HCT116 (cell line): ENCODE data around the gene CRACR2A. TPM values are rescaled to one million over a fixed set of nuclear protein-coding genes. Genes with fewer than 3 reads are reported as not detected.

Experiments used
- ATAC-seq: fragments of 200-7000 bp; cut with Tn5 transposase; 2 replicates; pipeline ENCODE4 v1.9.1; 2020; ENCODE audit warnings: mild to moderate bottlenecking, moderate library complexity
- BruUV-seq: library from RNA; stranded (reverse); fragments of 400-500 nt; replicated peaks from 2 replicates; lab custom pipeline; 2021; lab: Mats Ljungman, UMichigan
- CTCF ChIA-PET: fragments of 300-600 bp; sonication (Branson Sonifier 250); formaldehyde crosslinking; loops from one replicate; lab custom pipeline; 2021; ENCODE audit warnings: antibody characterized with exemption; lab: Charles Lee
- POLR2A ChIA-PET: fragments of 300-600, 350-600 bp; sonication (Branson Sonifier 250); formaldehyde crosslinking; loops from one replicate; lab custom pipeline; 2021; ENCODE audit warnings: antibody characterized with exemption; lab: Charles Lee
- RAD21 ChIA-PET, 2 experiments: fragments of 300-600 bp; sonication (Branson Sonifier 250); formaldehyde crosslinking; loops; one replicate each; lab custom pipeline; 2023; ENCODE audit warnings: low total read pairs in 2 of 2; ENCODE audit not compliant: uncharacterized antibody in 2 of 2, unreplicated experiment in 2 of 2, low non-redundant PET in 1 of 2; lab: Charles Lee
- DNase-seq: peaks from one replicate; pipeline ENCODE4 v3.0.0-alpha.2; 2010; ENCODE audit warnings: low read depth, low spot score
- H2AFZ ChIP-seq: fragments of 200-600 bp; shearing (Covaris generic), sonication (generic); 2 replicates; pipeline ENCODE4 v1.6.1; 2017; ENCODE audit warnings: low read depth, mixed run types, mixed read lengths, antibody characterized with exemption, low read length; ENCODE audit not compliant: poor library complexity, severe bottlenecking
- H3K27ac ChIP-seq: 2 replicates; pipeline ENCODE4 v1.5.1; 2012; ENCODE audit warnings: low read depth, low read length
- H3K27me3 ChIP-seq: fragments of 200-600 bp; sonication (generic); 2 replicates; pipeline ENCODE4 v1.6.1; 2016; ENCODE audit warnings: mixed run types, low read length, mixed read lengths; ENCODE audit not compliant: insufficient read depth
- H3K36me3 ChIP-seq, 2 experiments: fragments of 200-500 bp in 1 of 2; fragments of 200-600 bp in 1 of 2; sonication (Bioruptor generic) in 1 of 2; sonication (generic) in 1 of 2; 2 replicates each; pipeline versions ENCODE4 v1.5.1 to v1.6.1; 2014 to 2016; ENCODE audit warnings: low read length in 2 of 2, inconsistent platforms in 1 of 2, mixed read lengths in 1 of 2, mixed run types in 1 of 2; ENCODE audit not compliant: insufficient read depth in 2 of 2, control insufficient read depth in 1 of 2
- H3K4me1 ChIP-seq, 2 experiments: fragments of 200-600 bp in 1 of 2; sonication (generic) in 1 of 2; 2 replicates each; pipeline versions ENCODE4 v1.5.1 to v1.6.1; 2012 to 2017; ENCODE audit warnings: low read length in 2 of 2, inconsistent platforms in 1 of 2, mild to moderate bottlenecking in 1 of 2, mixed read lengths in 1 of 2, mixed run types in 1 of 2, moderate library complexity in 1 of 2; ENCODE audit not compliant: insufficient read depth in 2 of 2, control insufficient read depth in 1 of 2
- H3K4me2 ChIP-seq: fragments of 200-600 bp; sonication (generic); 2 replicates; pipeline ENCODE4 v1.6.1; 2017; ENCODE audit warnings: mixed run types, low read length, mixed read lengths
- H3K4me3 ChIP-seq, 2 experiments: fragments of 200-600 bp in 1 of 2; sonication (generic) in 1 of 2; replicated peaks in 1 of 2; 2 replicates each; pipeline ENCODE4 v1.5.1; 2011 to 2016; ENCODE audit warnings: low read length in 2 of 2, control low read depth in 1 of 2, low read depth in 1 of 2, mild to moderate bottlenecking in 1 of 2, mixed read lengths in 1 of 2, mixed run types in 1 of 2
- H3K79me2 ChIP-seq: fragments of 200-600 bp; sonication (generic); 2 replicates; pipeline ENCODE4 v1.6.1; 2017; ENCODE audit warnings: mild to moderate bottlenecking, mixed run types, low read length, moderate library complexity, mixed read lengths; ENCODE audit not compliant: insufficient read depth
- H3K9ac ChIP-seq: fragments of 200-600 bp; sonication (generic); 2 replicates; pipeline ENCODE4 v1.6.1; 2016; ENCODE audit warnings: low read length, mixed read lengths
- H3K9me2 ChIP-seq: fragments of 200-600 bp; sonication (generic), shearing (Covaris generic); 2 replicates; pipeline ENCODE4 v1.6.1; 2017; ENCODE audit warnings: mixed run types, mild to moderate bottlenecking, moderate library complexity; ENCODE audit not compliant: insufficient read depth
- H3K9me3 ChIP-seq, 2 experiments: fragments of 200-500 bp in 1 of 2; fragments of 200-600 bp in 1 of 2; sonication (Bioruptor generic) in 1 of 2; sonication (generic) in 1 of 2; 2 replicates each; pipeline ENCODE4 v1.6.1; 2014 to 2017; ENCODE audit warnings: low read length in 2 of 2, mixed read lengths in 2 of 2, inconsistent platforms in 1 of 2, low read depth in 1 of 2, mild to moderate bottlenecking in 1 of 2, mixed run types in 1 of 2, moderate library complexity in 1 of 2; ENCODE audit not compliant: control insufficient read depth in 1 of 2, insufficient read depth in 1 of 2
- H4K20me1 ChIP-seq: fragments of 200-600 bp; sonication (generic), shearing (Covaris generic); 2 replicates; pipeline ENCODE4 v1.6.1; 2017; ENCODE audit warnings: mixed run types, mild to moderate bottlenecking, moderate library complexity; ENCODE audit not compliant: insufficient read depth
- EGR1 ChIP-seq: IDR thresholded peaks from 2 replicates; pipeline ENCODE4 v1.6.1; 2012; ENCODE audit warnings: low read depth
- EZH2 ChIP-seq: fragments of 200-600 bp; sonication (generic); IDR thresholded peaks from 2 replicates; pipeline ENCODE4 v1.6.1; 2017; ENCODE audit warnings: antibody characterized with exemption, mixed run types
- FOSL1 ChIP-seq: IDR thresholded peaks from 2 replicates; pipeline ENCODE4 v1.6.1; 2012; ENCODE audit warnings: low read depth
- JUND ChIP-seq: IDR thresholded peaks from 2 replicates; pipeline ENCODE4 v1.6.1; 2012
- MAX ChIP-seq: IDR thresholded peaks from 2 replicates; pipeline ENCODE4 v1.6.1; 2012
- POLR2A ChIP-seq: IDR thresholded peaks from 2 replicates; pipeline ENCODE4 v1.7.0; 2011; ENCODE audit warnings: borderline replicate concordance; ENCODE audit not compliant: insufficient read depth, insufficient read length; ENCODE audit errors: extremely low read depth
- POLR2AphosphoS5 ChIP-seq: IDR thresholded peaks from 2 replicates; pipeline ENCODE4 v1.6.1; 2011; ENCODE audit warnings: mild to moderate bottlenecking, low read depth, low read length, moderate library complexity
- SRF ChIP-seq: IDR thresholded peaks from 2 replicates; pipeline ENCODE4 v1.6.1; 2012; ENCODE audit warnings: low read depth
- TCF7L2 ChIP-seq: IDR thresholded peaks from 2 replicates; pipeline ENCODE4 v1.7.0; 2011; ENCODE audit warnings: borderline replicate concordance, inconsistent platforms; ENCODE audit not compliant: insufficient read depth, insufficient read length; ENCODE audit errors: extremely low read depth
- YY1 ChIP-seq: IDR thresholded peaks from 2 replicates; pipeline ENCODE4 v1.6.1; 2011; ENCODE audit warnings: low read length, low read depth, moderate library complexity, mild to moderate bottlenecking; ENCODE audit not compliant: insufficient replicate concordance; ENCODE audit errors: extremely low read depth
- ZFX ChIP-seq: fragments of 450-650 bp; IDR thresholded peaks from 2 replicates; pipeline ENCODE4 v1.6.1; 2017
- ZNF274 ChIP-seq: fragments of 200-500 bp; sonication (Bioruptor generic); IDR thresholded peaks from 2 replicates; pipeline ENCODE4 v1.6.1; 2014; ENCODE audit warnings: mild to moderate bottlenecking, low read depth, low read length, inconsistent platforms
- intact Hi-C: fragments of 100-400 bp; cut with micrococcal nuclease; formaldehyde crosslinking; loops from 2 replicates; pipeline ENCODE4 v1.10.0; 2022
- total RNA-seq: library from RNA; stranded (reverse); gene quantifications from one replicate; pipeline ENCODE4 v1.2.1, GENCODE V29; 2021; ENCODE audit not compliant: unreplicated experiment
- TF ChIP-seq, protein P1 (sequence below): IDR thresholded peaks from 2 replicates; pipeline ENCODE4 v1.6.1; 2012; ENCODE audit warnings: low read depth

CRACR2A gene
- total RNA-seq, 1 experiment from 2014 or later, result 18.4 TPM

DNA sequence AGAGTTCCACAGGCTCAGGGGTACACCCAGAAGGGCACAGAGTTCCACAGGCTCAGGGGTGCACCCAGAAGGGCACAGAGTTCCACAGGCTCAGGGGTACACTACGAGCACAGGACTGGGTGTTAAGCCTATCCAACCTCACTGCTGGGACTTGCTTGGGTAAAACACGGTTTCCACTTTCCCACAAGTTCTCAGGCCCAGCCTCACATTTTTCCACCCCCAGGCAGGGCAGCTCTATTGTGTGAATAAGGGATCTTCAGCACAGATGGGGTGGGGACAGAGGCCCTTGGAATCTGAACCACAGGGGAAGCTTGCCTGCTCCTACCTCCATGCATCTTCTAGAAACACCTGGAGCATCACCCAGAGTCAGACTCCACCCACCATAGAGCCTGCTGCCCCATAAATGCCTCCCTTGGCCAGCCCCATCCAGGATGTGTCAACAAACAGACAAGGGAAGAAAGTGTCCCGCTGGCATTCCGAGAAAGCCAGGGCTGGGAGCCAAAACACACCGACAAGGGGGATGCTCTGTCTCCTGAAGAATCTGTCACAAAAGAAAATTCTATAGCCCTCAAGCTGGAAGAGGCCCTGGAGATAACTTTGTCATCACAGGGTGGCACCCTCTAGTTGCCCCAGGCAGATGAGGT, 4.8 kb downstream of the CRACR2A start:
- BruUV-seq, result no TSS peak
- Histone ChIP-seq H3K4me3 (no peak overlapping the region), H3K9me2 (no peaks in the 10 kb centered on the region), H3K79me2 (peaks cover 40% of the 10 kb centered on the region; the same call in 1 of the 2 replicates), H2AFZ (no peak overlapping the region), H3K27me3 (no peaks in the 10 kb centered on the region), H3K9me3 (peaks cover 0 to 5% of the 10 kb centered on the region in 2 experiments; a peak in 1 of 4 replicates), H3K4me1 (peaks cover 5 to 15% of the 10 kb centered on the region in 2 experiments; a peak in 3 of 4 replicates), H3K9ac (no peak overlapping the region), H3K36me3 (peaks cover 0 to 12% of the 10 kb centered on the region in 2 experiments; a peak in 2 of 4 replicates), H4K20me1 (no peaks in the 10 kb centered on the region), H3K4me2 (no peak overlapping the region), H3K27ac (no peak overlapping the region)
- RAD21 ChIA-PET, result no interaction called here
- intact Hi-C loops, result no loop called here
- POLR2A ChIA-PET, result no interaction called here
- CTCF ChIA-PET, result no interaction called here
- no peak for ATAC-seq
- DNase-seq, result no peak
- TF ChIP-seq EGR1 (no peak), JUND (no peak), POLR2AphosphoS5 (no peak), TCF7L2 (no peak), POLR2A (no peak), YY1 (no peak), EZH2 (no peak), FOSL1 (no peak), ZFX (no peak), SRF (no peak), MAX (no peak), ZNF274 (no peak)
- TF ChIP-seq, protein P1, sequence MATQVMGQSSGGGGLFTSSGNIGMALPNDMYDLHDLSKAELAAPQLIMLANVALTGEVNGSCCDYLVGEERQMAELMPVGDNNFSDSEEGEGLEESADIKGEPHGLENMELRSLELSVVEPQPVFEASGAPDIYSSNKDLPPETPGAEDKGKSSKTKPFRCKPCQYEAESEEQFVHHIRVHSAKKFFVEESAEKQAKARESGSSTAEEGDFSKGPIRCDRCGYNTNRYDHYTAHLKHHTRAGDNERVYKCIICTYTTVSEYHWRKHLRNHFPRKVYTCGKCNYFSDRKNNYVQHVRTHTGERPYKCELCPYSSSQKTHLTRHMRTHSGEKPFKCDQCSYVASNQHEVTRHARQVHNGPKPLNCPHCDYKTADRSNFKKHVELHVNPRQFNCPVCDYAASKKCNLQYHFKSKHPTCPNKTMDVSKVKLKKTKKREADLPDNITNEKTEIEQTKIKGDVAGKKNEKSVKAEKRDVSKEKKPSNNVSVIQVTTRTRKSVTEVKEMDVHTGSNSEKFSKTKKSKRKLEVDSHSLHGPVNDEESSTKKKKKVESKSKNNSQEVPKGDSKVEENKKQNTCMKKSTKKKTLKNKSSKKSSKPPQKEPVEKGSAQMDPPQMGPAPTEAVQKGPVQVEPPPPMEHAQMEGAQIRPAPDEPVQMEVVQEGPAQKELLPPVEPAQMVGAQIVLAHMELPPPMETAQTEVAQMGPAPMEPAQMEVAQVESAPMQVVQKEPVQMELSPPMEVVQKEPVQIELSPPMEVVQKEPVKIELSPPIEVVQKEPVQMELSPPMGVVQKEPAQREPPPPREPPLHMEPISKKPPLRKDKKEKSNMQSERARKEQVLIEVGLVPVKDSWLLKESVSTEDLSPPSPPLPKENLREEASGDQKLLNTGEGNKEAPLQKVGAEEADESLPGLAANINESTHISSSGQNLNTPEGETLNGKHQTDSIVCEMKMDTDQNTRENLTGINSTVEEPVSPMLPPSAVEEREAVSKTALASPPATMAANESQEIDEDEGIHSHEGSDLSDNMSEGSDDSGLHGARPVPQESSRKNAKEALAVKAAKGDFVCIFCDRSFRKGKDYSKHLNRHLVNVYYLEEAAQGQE, result no peak
